ENCODE results near the gene DNAL1. TPM values are rescaled to one million over a fixed set of nuclear protein-coding genes. Genes with fewer than 3 reads are reported as not detected.

The DNAL1 gene
- total and polyA plus RNA-seq, 2 experiments from 2014 or later = 5.9 to 16.7 TPM

GRCh38 chr14:73680821-73681220 lies 36.0 kb downstream of the DNAL1 start:
- in situ Hi-C loops (cut with MboI) = no loop called here
- DNase-seq = no peak
- H3K79me2 ChIP-seq (ENCODE audit: insufficient read depth) = no peaks in the 10 kb centered on the region
- no peaks in the 10 kb centered on the region for H3K4me1 ChIP-seq (ENCODE audit: insufficient read depth)
- H3K9me2 ChIP-seq (ENCODE audit: insufficient read depth) = no peaks in the 10 kb centered on the region
- no peaks in the 10 kb centered on the region for H3K27me3 ChIP-seq (replicated peaks; ENCODE audit: insufficient read depth)
- no peak overlapping the region for H3K9ac ChIP-seq
- TF ChIP-seq EZH2phosphoT487 (IDR thresholded peaks at IDR 0.05; ENCODE audit: insufficient read depth, low read depth) = no peak
- TF ChIP-seq EZH2 (IDR thresholded peaks at IDR 0.05; ENCODE audit: insufficient read depth, poor library complexity, severe bottlenecking) = no peak
- H2AFZ ChIP-seq = no peak overlapping the region
- 91 to 95% methylated on average over 5 of the region's 5 CpGs for WGBS, 2 experiments (ENCODE audit: low coverage in 1 of 2, low lambda C conversion rate in 2 of 2, missing lambda C conversion rate in 2 of 2)
- no peaks in the 10 kb centered on the region for H4K20me1 ChIP-seq (ENCODE audit: insufficient read depth)
- H3K4me3 ChIP-seq = no peak overlapping the region
- no peak overlapping the region for H3K4me2 ChIP-seq (ENCODE audit: unreplicated experiment)
- H3K9me3 ChIP-seq (ENCODE audit: low read depth) = no peaks in the 10 kb centered on the region
- H3K27ac ChIP-seq = no peak overlapping the region
- H3K36me3 ChIP-seq (ENCODE audit: low read depth) = 0 out of 2 replicates have a peak, but pooled peaks cover 3% of the 10 kb centered on the region
- H3F3A ChIP-seq (ENCODE audit: insufficient read depth) = no peaks in the 10 kb centered on the region

- no peak overlapping the region for H3K4me3 ChIP-seq
- no peaks in the 10 kb centered on the region for H4K20me1 ChIP-seq (ENCODE audit: insufficient read depth)
- no peaks in the 10 kb centered on the region for H3K27me3 ChIP-seq (replicated peaks; ENCODE audit: insufficient read depth)
- no peaks in the 10 kb centered on the region for H3K4me1 ChIP-seq (ENCODE audit: insufficient read depth)
- in situ Hi-C loops (cut with MboI) = no loop called here
- no peaks in the 10 kb centered on the region for H3K9me3 ChIP-seq (ENCODE audit: low read depth)
- no peaks in the 10 kb centered on the region for H3K9me2 ChIP-seq (ENCODE audit: insufficient read depth)
- TF ChIP-seq EZH2phosphoT487 (IDR thresholded peaks at IDR 0.05; ENCODE audit: insufficient read depth, low read depth) = no peak
- TF ChIP-seq EZH2 (IDR thresholded peaks at IDR 0.05; ENCODE audit: insufficient read depth, poor library complexity, severe bottlenecking) = no peak
- H3K36me3 ChIP-seq (ENCODE audit: low read depth) = no peaks in the 10 kb centered on the region
- DNase-seq = no peak
- no peaks in the 10 kb centered on the region for H3F3A ChIP-seq (ENCODE audit: insufficient read depth)
- 96 to 98% methylated on average over 5 of the region's 5 CpGs for WGBS, 2 experiments (ENCODE audit: low coverage in 1 of 2, low lambda C conversion rate in 2 of 2, missing lambda C conversion rate in 2 of 2)
- no peak overlapping the region for H2AFZ ChIP-seq
- H3K9ac ChIP-seq = no peak overlapping the region
- H3K4me2 ChIP-seq (ENCODE audit: unreplicated experiment) = no peak overlapping the region
- H3K79me2 ChIP-seq (ENCODE audit: insufficient read depth) = no peaks in the 10 kb centered on the region
- no peak overlapping the region for H3K27ac ChIP-seq
Measured at GRCh38 chr14:73684627-73685026, 39.8 kb downstream of the DNAL1 start.

GRCh38 chr14:73685328-73685727 lies 40.5 kb downstream of the DNAL1 start:
- Histone ChIP-seq H3F3A (ENCODE audit: insufficient read depth) (no peaks in the 10 kb centered on the region), H3K27me3 (replicated peaks; ENCODE audit: insufficient read depth) (no peaks in the 10 kb centered on the region), H3K27ac (no peak overlapping the region), H3K4me1 (ENCODE audit: insufficient read depth) (no peaks in the 10 kb centered on the region), H3K9me3 (ENCODE audit: low read depth) (no peaks in the 10 kb centered on the region), H3K9me2 (ENCODE audit: insufficient read depth) (no peaks in the 10 kb centered on the region), H3K4me2 (ENCODE audit: unreplicated experiment) (no peak overlapping the region), H2AFZ (no peak overlapping the region), H3K4me3 (no peak overlapping the region), H4K20me1 (ENCODE audit: insufficient read depth) (no peaks in the 10 kb centered on the region), H3K36me3 (ENCODE audit: low read depth) (no peaks in the 10 kb centered on the region), H3K9ac (no peak overlapping the region), H3K79me2 (ENCODE audit: insufficient read depth) (no peaks in the 10 kb centered on the region)
- in situ Hi-C loops (cut with MboI) = no loop called here
- 89% methylated on average over 9 of the region's 9 CpGs for WGBS, 2 experiments (ENCODE audit: low coverage in 1 of 2, low lambda C conversion rate in 2 of 2, missing lambda C conversion rate in 2 of 2)
- TF ChIP-seq EZH2phosphoT487 (IDR thresholded peaks at IDR 0.05; ENCODE audit: insufficient read depth, low read depth) = no peak
- DNase-seq = no peak

GRCh38 chr14:73686901-73687300 lies 42.1 kb downstream of the DNAL1 start:
- Histone ChIP-seq H3F3A (ENCODE audit: insufficient read depth) (no peaks in the 10 kb centered on the region), H3K36me3 (ENCODE audit: low read depth) (0 out of 2 replicates have a peak, but pooled peaks cover 3% of the 10 kb centered on the region), H3K4me1 (ENCODE audit: insufficient read depth) (no peaks in the 10 kb centered on the region), H3K9me3 (ENCODE audit: low read depth) (no peaks in the 10 kb centered on the region), H3K4me3 (no peak overlapping the region), H3K9ac (no peak overlapping the region), H2AFZ (no peak overlapping the region), H3K27ac (no peak overlapping the region), H4K20me1 (ENCODE audit: insufficient read depth) (no peaks in the 10 kb centered on the region), H3K27me3 (replicated peaks; ENCODE audit: insufficient read depth) (no peaks in the 10 kb centered on the region), H3K9me2 (ENCODE audit: insufficient read depth) (no peaks in the 10 kb centered on the region), H3K79me2 (ENCODE audit: insufficient read depth) (no peaks in the 10 kb centered on the region), H3K4me2 (ENCODE audit: unreplicated experiment) (no peak overlapping the region)
- no peak for TF ChIP-seq EZH2phosphoT487 (IDR thresholded peaks at IDR 0.05; ENCODE audit: insufficient read depth, low read depth)
- no peak for TF ChIP-seq EZH2 (IDR thresholded peaks at IDR 0.05; ENCODE audit: insufficient read depth, poor library complexity, severe bottlenecking)
- WGBS, 2 experiments (ENCODE audit: low coverage in 1 of 2, low lambda C conversion rate in 2 of 2, missing lambda C conversion rate in 2 of 2) = 94% methylated on average over 3 of the region's 3 CpGs
- in situ Hi-C loops (cut with MboI) = no loop called here
- DNase-seq = no peak

- TF ChIP-seq EZH2 (IDR thresholded peaks at IDR 0.05; ENCODE audit: insufficient read depth, poor library complexity, severe bottlenecking) (no peak), EZH2phosphoT487 (IDR thresholded peaks at IDR 0.05; ENCODE audit: insufficient read depth, low read depth) (no peak)
- 99 to 100% methylated on average over 2 of the region's 2 CpGs for WGBS, 2 experiments (ENCODE audit: low coverage in 1 of 2, low lambda C conversion rate in 2 of 2, missing lambda C conversion rate in 2 of 2)
- Histone ChIP-seq H3K4me3 (no peak overlapping the region), H3K36me3 (ENCODE audit: low read depth) (peaks cover 6% of the 10 kb centered on the region; the same call in 1 of the 2 replicates), H3K9me2 (ENCODE audit: insufficient read depth) (no peaks in the 10 kb centered on the region), H3K9me3 (ENCODE audit: low read depth) (no peaks in the 10 kb centered on the region), H3K27ac (no peak overlapping the region), H3K79me2 (ENCODE audit: insufficient read depth) (no peaks in the 10 kb centered on the region), H3K9ac (no peak overlapping the region), H3K4me2 (ENCODE audit: unreplicated experiment) (no peak overlapping the region), H3K27me3 (replicated peaks; ENCODE audit: insufficient read depth) (no peaks in the 10 kb centered on the region), H3F3A (ENCODE audit: insufficient read depth) (peaks cover 32% of the 10 kb centered on the region), H2AFZ (no peak overlapping the region), H4K20me1 (ENCODE audit: insufficient read depth) (no peaks in the 10 kb centered on the region), H3K4me1 (ENCODE audit: insufficient read depth) (peaks cover 19% of the 10 kb centered on the region)
- in situ Hi-C loops (cut with MboI) = no loop called here
- DNase-seq = no peak
Measured at GRCh38 chr14:73694083-73694482, 49.3 kb downstream of the DNAL1 start.
